Measurements from ENCODE around the gene TUBG2. TPM values are rescaled to one million over a fixed set of nuclear protein-coding genes. Genes with fewer than 3 reads are reported as not detected.
A peak's percentile ranks its signal among the peaks of the same experiment; 100 is the strongest.

The TUBG2 gene
- total RNA-seq, 1 donor from 2014 or later: 16.7 TPM

DNA sequence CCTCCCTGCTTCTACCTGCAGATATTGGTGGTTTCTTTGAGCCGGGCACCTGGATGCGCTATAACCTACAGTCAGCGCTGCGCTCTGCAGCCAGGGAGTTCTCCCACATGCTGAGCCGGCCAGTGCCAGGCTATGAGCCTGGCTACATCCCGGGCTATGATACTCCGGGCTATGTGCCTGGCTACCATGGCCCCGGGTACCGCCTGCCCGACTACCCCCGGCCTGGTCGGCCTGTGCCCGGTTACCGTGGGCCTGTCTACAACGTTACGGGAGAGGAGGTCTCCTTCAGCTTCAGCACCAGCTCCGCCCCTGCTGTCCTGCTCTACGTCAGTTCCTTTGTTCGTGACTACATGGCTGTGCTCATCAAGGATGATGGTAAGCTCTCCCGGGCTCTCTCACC lies 36.4 kb downstream of the TUBG2 start:
- DNase-seq (ENCODE audit: low read depth): no peak

GRCh38 chr17:42697108-42697811 lies 38.2 kb downstream of the TUBG2 start:
- DNase-seq (ENCODE audit: low read depth): no peak

- peak; percentile 47 for DNase-seq (ENCODE audit: low read depth)
Measured at GRCh38 chr17:42698736-42699414, 39.8 kb downstream of the TUBG2 start.

- DNase-seq (ENCODE audit: low read depth): no peak
Measured at GRCh38 chr17:42699415-42699740, 40.3 kb downstream of the TUBG2 start.

DNA sequence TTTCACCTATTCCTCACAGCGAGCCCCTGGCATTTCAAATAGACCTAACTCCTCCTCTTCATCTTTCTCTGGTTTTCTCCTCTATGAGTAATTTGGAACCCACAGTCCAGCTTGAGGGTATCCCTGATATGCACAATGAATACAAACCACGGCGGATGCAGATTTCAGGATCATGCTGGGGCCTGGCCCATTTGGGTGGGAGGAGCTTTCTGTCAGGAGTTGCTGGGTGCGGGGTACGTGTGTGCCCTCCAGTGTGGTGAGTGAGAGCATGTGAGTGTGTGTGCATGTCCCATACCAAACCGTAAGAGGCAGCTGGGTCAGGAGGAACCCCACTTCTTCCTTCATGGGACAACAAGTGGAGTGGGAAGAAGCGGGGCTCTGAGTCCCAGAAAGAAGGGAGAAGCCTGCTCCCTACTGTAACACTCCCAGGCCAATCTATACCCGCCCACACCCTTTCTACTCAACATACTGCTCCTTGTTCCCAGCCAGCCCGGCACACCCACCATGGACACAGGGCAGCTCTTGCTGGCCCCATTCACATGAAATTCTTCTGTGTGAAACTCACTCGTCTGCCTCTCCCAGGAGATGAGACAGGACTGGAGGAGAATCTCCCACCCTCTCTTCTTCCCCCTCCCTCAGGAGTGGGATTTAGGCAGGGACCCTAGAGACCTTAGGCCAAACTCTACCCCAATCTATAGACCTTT lies 41.7 kb downstream of the TUBG2 start:
- no peak for DNase-seq (ENCODE audit: low read depth)

DNA sequence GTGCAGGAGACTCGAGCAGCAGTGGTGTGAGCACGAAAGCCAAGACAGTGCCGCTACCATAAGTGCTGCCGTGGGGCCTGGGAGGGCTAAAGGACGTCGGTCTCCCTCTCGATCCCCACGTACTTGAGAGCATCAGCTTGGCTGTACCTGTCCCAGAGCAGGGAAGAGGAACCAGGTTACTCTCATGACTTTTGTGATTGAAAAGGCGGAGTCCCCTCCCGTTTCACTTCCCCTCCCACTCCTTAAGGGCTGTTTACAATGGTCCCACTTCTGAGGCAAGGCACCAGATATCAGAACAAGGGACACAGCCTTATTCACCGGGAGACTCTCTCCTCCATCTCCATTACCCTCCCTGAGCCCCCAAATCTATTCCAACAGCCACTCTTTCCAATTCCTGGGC lies 43.4 kb downstream of the TUBG2 start:
- DNase-seq (ENCODE audit: low read depth): no peak

DNA sequence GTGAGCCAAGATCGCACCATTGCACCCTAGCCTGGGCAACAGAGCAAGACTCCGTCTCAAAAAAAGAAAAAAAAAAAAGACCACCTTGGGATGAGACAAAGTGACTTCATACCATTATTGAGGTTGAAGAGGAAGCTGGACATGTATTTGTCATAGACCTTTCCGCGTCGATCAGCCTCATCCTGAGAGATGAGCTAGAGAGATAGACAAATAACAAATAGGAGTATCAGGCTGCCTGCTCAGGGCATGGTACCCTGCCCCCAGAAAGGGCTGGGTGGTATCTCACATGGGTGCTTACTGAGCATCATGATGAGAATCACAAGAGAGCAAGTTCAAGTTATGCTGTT lies 45.4 kb downstream of the TUBG2 start:
- no peak for DNase-seq (ENCODE audit: low read depth)

DNA sequence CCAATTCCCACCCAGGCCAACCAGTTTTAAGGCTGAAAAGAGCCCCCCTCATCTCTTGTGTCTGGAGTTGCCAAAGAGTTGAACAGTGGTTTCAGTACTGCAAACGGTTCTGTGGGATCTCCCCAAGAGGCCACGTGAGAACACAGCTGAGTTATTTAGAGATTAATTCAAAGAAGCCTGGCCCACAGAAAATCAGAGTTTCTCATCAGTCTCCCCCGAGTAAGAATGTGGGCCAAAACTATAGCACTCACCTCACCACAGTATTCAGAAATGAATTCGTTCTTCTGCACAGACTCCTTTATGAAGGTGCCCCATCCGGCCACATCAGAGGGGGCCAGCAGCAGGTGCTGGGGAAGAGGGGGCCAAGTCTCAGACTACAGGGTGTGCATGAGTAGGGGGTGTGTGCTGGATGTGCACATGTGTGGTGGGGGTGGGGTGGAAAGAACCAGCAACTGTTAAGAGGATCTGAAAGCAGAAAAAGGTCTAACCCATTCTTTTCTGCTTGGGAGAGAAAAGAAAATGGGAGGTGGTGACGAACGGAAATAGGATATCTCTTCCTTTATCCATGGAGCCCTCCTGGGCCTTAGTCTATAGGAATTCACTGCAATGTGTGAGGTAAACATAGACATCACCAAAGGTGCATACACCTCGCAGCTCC lies 45.9 kb downstream of the TUBG2 start:
- no peak for DNase-seq (ENCODE audit: low read depth)

- DNase-seq (ENCODE audit: low read depth): no peak
Measured at GRCh38 chr17:42706732-42707131, 47.6 kb downstream of the TUBG2 start.

GRCh38 chr17:42708588-42708987 lies 49.5 kb downstream of the TUBG2 start:
- peak; percentile 15 for DNase-seq (ENCODE audit: low read depth)

- DNase-seq (ENCODE audit: low read depth): no peak
Measured at GRCh38 chr17:42709561-42709960, 50.5 kb downstream of the TUBG2 start.

Small RNAs within 50 kb of the gene (microRNA-seq; reads per million reads assigned to microRNA genes)
- gene MIR6780A: 0.48 reads per million

Other genes starting within 250 kb of the TUBG2 start
- 346 and 373 TPM in 2 replicates for gene CAVIN1, start 236.0 kb upstream of the TUBG2 start, total RNA-seq
- 72.8 and 102 TPM in 2 replicates for gene ATP6V0A1, start 200.4 kb upstream of the TUBG2 start, total RNA-seq
- 94.1 and 98.8 TPM in 2 replicates for gene NAGLU, start 123.0 kb upstream of the TUBG2 start, total RNA-seq
- 0.56 and 0.88 TPM in 2 replicates for gene HSD17B1, start 106.4 kb upstream of the TUBG2 start, total RNA-seq
- gene COASY, start 97.1 kb upstream of the TUBG2 start, total RNA-seq: 23.7 and 24.4 TPM in 2 replicates
- 41.1 and 47.1 TPM in 2 replicates for gene MLX, start 92.2 kb upstream of the TUBG2 start, total RNA-seq
- gene PSMC3IP, start 81.6 kb upstream of the TUBG2 start, total RNA-seq: 1.2 and 2.3 TPM in 2 replicates
- gene RETREG3, start 49.9 kb upstream of the TUBG2 start, total RNA-seq: 44.5 and 60.6 TPM in 2 replicates
- 79.8 and 91.1 TPM in 2 replicates for gene TUBG1, start 49.6 kb upstream of the TUBG2 start, total RNA-seq
- 49.1 and 58.6 TPM in 2 replicates for gene PLEKHH3, start 17.7 kb downstream of the TUBG2 start, total RNA-seq
- 0.53 TPM in 1 of 2 replicates, not detected in the other for gene CCR10, start 22.6 kb downstream of the TUBG2 start, total RNA-seq
- 2.6 and 3.4 TPM in 2 replicates for gene CNTNAP1, start 23.2 kb downstream of the TUBG2 start, total RNA-seq
- 24.6 and 28.6 TPM in 2 replicates for gene EZH1, start 85.8 kb downstream of the TUBG2 start, total RNA-seq
- 0.26 TPM in 1 of 2 replicates, not detected in the other for gene RAMP2, start 101.9 kb downstream of the TUBG2 start, total RNA-seq
- 60.8 and 63.7 TPM in 2 replicates for gene VPS25, start 114.2 kb downstream of the TUBG2 start, total RNA-seq
- gene WNK4, start 121.3 kb downstream of the TUBG2 start, total RNA-seq: 0.16 TPM in 1 of 2 replicates, not detected in the other
- gene COA3, start 139.4 kb downstream of the TUBG2 start, total RNA-seq: 53.4 and 72.8 TPM in 2 replicates
- not detected in 2 replicates for gene CNTD1, start 139.6 kb downstream of the TUBG2 start, total RNA-seq
- 73.5 and 124 TPM in 2 replicates for gene BECN1, start 165.0 kb downstream of the TUBG2 start, total RNA-seq
- gene PSME3, start 174.1 kb downstream of the TUBG2 start, total RNA-seq: 88.9 and 103 TPM in 2 replicates
- 0.40 and 0.78 TPM in 2 replicates for gene AOC2, start 185.3 kb downstream of the TUBG2 start, total RNA-seq
- 0.47 and 0.67 TPM in 2 replicates for gene AOC3, start 191.9 kb downstream of the TUBG2 start, total RNA-seq
- not detected in 2 replicates for gene G6PC1, start 241.5 kb downstream of the TUBG2 start, total RNA-seq

Measured in myocyte (in vitro differentiated cells).